Uterus (tissue), 2 donors: ENCODE data around the gene MAP3K19.

Experiments used
- POLR2A ChIP-seq, 2 donors: fragments of 450-650 bp; IDR thresholded peaks; one replicate each; pipeline ENCODE4 v1.6.1; 2016; ENCODE audit warnings: antibody characterized with exemption in 2 of 2, mild to moderate bottlenecking in 1 of 2, moderate library complexity in 1 of 2
- TF ChIP-seq, protein P1 (sequence below), 4 experiments: fragments of 200-600 bp in 2 of 4; fragments of 450-650 bp in 2 of 4; sonication (generic) in 2 of 4; IDR thresholded peaks; one replicate each; pipeline ENCODE4 v1.5.1; 2016 to 2019; ENCODE audit warnings: antibody characterized with exemption in 4 of 4, mild to moderate bottlenecking in 2 of 4, moderate library complexity in 1 of 4

GRCh38 chr2:134973241-134974138 lies 73.8 kb downstream of the MAP3K19 start:
- TF ChIP-seq, protein P1, sequence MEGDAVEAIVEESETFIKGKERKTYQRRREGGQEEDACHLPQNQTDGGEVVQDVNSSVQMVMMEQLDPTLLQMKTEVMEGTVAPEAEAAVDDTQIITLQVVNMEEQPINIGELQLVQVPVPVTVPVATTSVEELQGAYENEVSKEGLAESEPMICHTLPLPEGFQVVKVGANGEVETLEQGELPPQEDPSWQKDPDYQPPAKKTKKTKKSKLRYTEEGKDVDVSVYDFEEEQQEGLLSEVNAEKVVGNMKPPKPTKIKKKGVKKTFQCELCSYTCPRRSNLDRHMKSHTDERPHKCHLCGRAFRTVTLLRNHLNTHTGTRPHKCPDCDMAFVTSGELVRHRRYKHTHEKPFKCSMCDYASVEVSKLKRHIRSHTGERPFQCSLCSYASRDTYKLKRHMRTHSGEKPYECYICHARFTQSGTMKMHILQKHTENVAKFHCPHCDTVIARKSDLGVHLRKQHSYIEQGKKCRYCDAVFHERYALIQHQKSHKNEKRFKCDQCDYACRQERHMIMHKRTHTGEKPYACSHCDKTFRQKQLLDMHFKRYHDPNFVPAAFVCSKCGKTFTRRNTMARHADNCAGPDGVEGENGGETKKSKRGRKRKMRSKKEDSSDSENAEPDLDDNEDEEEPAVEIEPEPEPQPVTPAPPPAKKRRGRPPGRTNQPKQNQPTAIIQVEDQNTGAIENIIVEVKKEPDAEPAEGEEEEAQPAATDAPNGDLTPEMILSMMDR (IDR thresholded peaks at IDR 0.05), result no peak
- TF ChIP-seq POLR2A (IDR thresholded peaks at IDR 0.05), result no peak
